GM12878 (cell line): ENCODE measurements around the gene EXOSC6.

Experiments
- ATF7 ChIP-seq: fragments of 450-650 bp; IDR thresholded peaks from 2 replicates; pipeline ENCODE4 v1.6.1; 2016; ENCODE audit warnings: low read depth, mild to moderate bottlenecking
- MXI1 ChIP-seq: fragments of 150-350 bp; IDR thresholded peaks from 2 replicates; pipeline ENCODE4 v1.6.1; 2011; ENCODE audit warnings: low read depth, mild to moderate bottlenecking, inconsistent platforms, low read length, improper control_type of control experiment
- NR2C2 ChIP-seq: IDR thresholded peaks from 2 replicates; pipeline ENCODE4 v1.6.1; 2011; ENCODE audit warnings: borderline replicate concordance, low read depth; ENCODE audit not compliant: control insufficient read depth, insufficient read length
- ZNF24 ChIP-seq: fragments of 450-650 bp; IDR thresholded peaks from 2 replicates; pipeline ENCODE4 v1.6.1; 2017; ENCODE audit warnings: antibody characterized with exemption, mild to moderate bottlenecking

GRCh38 chr16:70270176-70270575, 18.4 kb upstream of the EXOSC6 start:
- TF ChIP-seq MXI1 (no peak), NR2C2 (no peak), ZNF24 (no peak), ATF7 (no peak)
